ENCODE results near the gene DCANP1. TPM values are rescaled to one million over a fixed set of nuclear protein-coding genes. Genes with fewer than 3 reads are reported as not detected.

Gene DCANP1
- total RNA-seq, 2 experiments from 2014 or later, result not detected

GRCh38 chr5:135453613-135454012 lies 6.5 kb upstream of the DCANP1 start:
- Histone ChIP-seq H3K36me3 (ENCODE audit: insufficient read depth, low read length) (no peaks in the 10 kb centered on the region), H4K20me1 (ENCODE audit: insufficient read depth, low read length) (no peaks in the 10 kb centered on the region), H3K9me3 (ENCODE audit: low read length) (no peaks in the 10 kb centered on the region), H3K27ac (ENCODE audit: low read depth, low read length, poor library complexity, severe bottlenecking) (no peak overlapping the region), H3K79me2 (ENCODE audit: insufficient read depth, low read depth, low read length) (no peaks in the 10 kb centered on the region), H3K4me3 (ENCODE audit: low read depth, low read length, poor library complexity, severe bottlenecking) (no peak overlapping the region), H3K4me1 (ENCODE audit: insufficient read depth, low read length, poor library complexity, severe bottlenecking) (no peaks in the 10 kb centered on the region), H2AFZ (ENCODE audit: low read length) (no peak overlapping the region), H3K4me2 (ENCODE audit: low read length) (no peak overlapping the region), H3K9me2 (ENCODE audit: insufficient read depth, low read length) (no peaks in the 10 kb centered on the region)
- CTCF ChIA-PET (ENCODE audit: unreplicated experiment), result no interaction called here
- DNase-seq (ENCODE audit: low spot score), result no peak
- POLR2A ChIA-PET, result no interaction called here
- intact Hi-C loops (cut with micrococcal nuclease; ENCODE audit: unreplicated experiment), result no loop called here
- no peak for TF ChIP-seq CTCF (conservative IDR thresholded peaks at IDR 0.05; ENCODE audit: low read length)
- TF ChIP-seq EZH2phosphoT487 (IDR thresholded peaks at IDR 0.05; ENCODE audit: borderline replicate concordance, low read depth, low read length), result no peak
- no TSS peak for BruUV-seq (replicated peaks)

GRCh38 chr5:135452321-135453030 lies 5.3 kb upstream of the DCANP1 start, which contains the start of gene TIFAB:
TIFAB (minus strand) TSS chr5:135452351; CDS start chr5:135449939, 2,412 bp downstream.
- Histone ChIP-seq H3K4me1 (ENCODE audit: insufficient read depth, low read length, poor library complexity, severe bottlenecking) (no peaks in the 10 kb centered on the region), H2AFZ (ENCODE audit: low read length) (no peak within 1 kb of the TSS), H3K36me3 (ENCODE audit: insufficient read depth, low read length) (no peaks in the 10 kb centered on the region), H3K4me3 (ENCODE audit: low read depth, low read length, poor library complexity, severe bottlenecking) (no peak within 1 kb of the TSS), H3K79me2 (ENCODE audit: insufficient read depth, low read depth, low read length) (no peaks in the 10 kb centered on the region), H3K9me3 (ENCODE audit: low read length) (no peaks in the 10 kb centered on the region), H4K20me1 (ENCODE audit: insufficient read depth, low read length) (no peaks in the 10 kb centered on the region), H3K4me2 (ENCODE audit: low read length) (no peak within 1 kb of the TSS), H3K27ac (ENCODE audit: low read depth, low read length, poor library complexity, severe bottlenecking) (no peak within 1 kb of the TSS), H3K9me2 (ENCODE audit: insufficient read depth, low read length) (no peaks in the 10 kb centered on the region)
- CTCF ChIA-PET (ENCODE audit: unreplicated experiment), result interaction anchor here (0.6 kb wide), 1 partner anchor 10 kb away, joined by 4 read pairs; no protein-coding TSS in a partner anchor
- BruUV-seq (replicated peaks), result no TSS peak
- POLR2A ChIA-PET, result no interaction called here
- intact Hi-C loops (cut with micrococcal nuclease; ENCODE audit: unreplicated experiment), result no loop called here
- no peak for DNase-seq (ENCODE audit: low spot score)
- TF ChIP-seq EZH2phosphoT487 (IDR thresholded peaks at IDR 0.05; ENCODE audit: borderline replicate concordance, low read depth, low read length) (no peak), CTCF (conservative IDR thresholded peaks at IDR 0.05; ENCODE audit: low read length) (no peak)

GRCh38 chr5:135451581-135452320 lies 4.6 kb upstream of the DCANP1 start:
- Histone ChIP-seq H3K4me2 (ENCODE audit: low read length) (no peak overlapping the region), H3K27ac (ENCODE audit: low read depth, low read length, poor library complexity, severe bottlenecking) (no peak overlapping the region), H3K9me2 (ENCODE audit: insufficient read depth, low read length) (no peaks in the 10 kb centered on the region), H3K36me3 (ENCODE audit: insufficient read depth, low read length) (no peaks in the 10 kb centered on the region), H3K4me3 (ENCODE audit: low read depth, low read length, poor library complexity, severe bottlenecking) (no peak overlapping the region), H2AFZ (ENCODE audit: low read length) (no peak overlapping the region), H3K4me1 (ENCODE audit: insufficient read depth, low read length, poor library complexity, severe bottlenecking) (no peaks in the 10 kb centered on the region), H3K9me3 (ENCODE audit: low read length) (no peaks in the 10 kb centered on the region), H4K20me1 (ENCODE audit: insufficient read depth, low read length) (no peaks in the 10 kb centered on the region), H3K79me2 (ENCODE audit: insufficient read depth, low read depth, low read length) (no peaks in the 10 kb centered on the region)
- BruUV-seq (replicated peaks), result no TSS peak
- no peak for DNase-seq (ENCODE audit: low spot score)
- POLR2A ChIA-PET, result no interaction called here
- TF ChIP-seq EZH2phosphoT487 (IDR thresholded peaks at IDR 0.05; ENCODE audit: borderline replicate concordance, low read depth, low read length) (no peak), CTCF (conservative IDR thresholded peaks at IDR 0.05; ENCODE audit: low read length) (no peak)
- CTCF ChIA-PET (ENCODE audit: unreplicated experiment), result interaction anchor here (0.6 kb wide), 1 partner anchor 11 kb away, joined by 4 read pairs; no protein-coding TSS in a partner anchor
- intact Hi-C loops (cut with micrococcal nuclease; ENCODE audit: unreplicated experiment), result no loop called here
